OCI-LY1 (cell line): ENCODE results near the gene CTNS.

Experiments used
- H2AFZ ChIP-seq: fragments of 200-600 bp; sonication (generic), shearing (Covaris generic); 2 replicates; pipeline ENCODE4 v1.6.0; 2014; ENCODE audit warnings: antibody characterized with exemption, mild to moderate bottlenecking, low read length
- H3F3A ChIP-seq: fragments of 200-600 bp; sonication (generic), shearing (Covaris generic); 2 replicates; pipeline ENCODE4 v1.6.0; 2014; ENCODE audit warnings: mild to moderate bottlenecking, antibody characterized with exemption, low read length, moderate library complexity; ENCODE audit not compliant: insufficient read depth
- H3K27ac ChIP-seq: fragments of 200-600 bp; sonication (generic); 2 replicates; pipeline ENCODE4 v1.5.1; 2014; ENCODE audit warnings: low read length, mixed run types, mild to moderate bottlenecking, low read depth; ENCODE audit not compliant: poor library complexity, severe bottlenecking
- H3K27me3 ChIP-seq: fragments of 200-600 bp; sonication (generic); 2 replicates; pipeline ENCODE4 v1.6.0; 2014; ENCODE audit warnings: antibody characterized with exemption, mild to moderate bottlenecking, low read length, moderate library complexity; ENCODE audit not compliant: insufficient read depth
- H3K36me3 ChIP-seq: fragments of 200-600 bp; sonication (generic); 2 replicates; pipeline ENCODE4 v1.6.1; 2014; ENCODE audit warnings: mild to moderate bottlenecking, antibody characterized with exemption, low read length, moderate library complexity, mixed read lengths; ENCODE audit not compliant: insufficient read depth
- H3K4me1 ChIP-seq: fragments of 200-600 bp; sonication (generic); 2 replicates; pipeline ENCODE4 v1.5.1; 2014; ENCODE audit warnings: mild to moderate bottlenecking, low read length, moderate library complexity; ENCODE audit not compliant: insufficient read depth, severe bottlenecking
- H3K4me2 ChIP-seq: fragments of 200-600 bp; sonication (generic), shearing (Covaris generic); 2 replicates; pipeline ENCODE4 v1.6.1; 2014; ENCODE audit warnings: low read length
- H3K4me3 ChIP-seq: fragments of 200-600 bp; sonication (generic); 2 replicates; pipeline ENCODE4 v1.5.1; 2014; ENCODE audit warnings: low read length, low read depth, mild to moderate bottlenecking, mixed read lengths; ENCODE audit not compliant: poor library complexity, severe bottlenecking
- H3K79me2 ChIP-seq: fragments of 200-600 bp; shearing (Covaris generic); 2 replicates; pipeline ENCODE4 v1.6.1; 2016; ENCODE audit warnings: mixed run types, low read length, mixed read lengths; ENCODE audit not compliant: insufficient read depth
- H3K9ac ChIP-seq: fragments of 200-600 bp; sonication (generic), shearing (Covaris generic); 2 replicates; pipeline ENCODE4 v1.6.1; 2014; ENCODE audit warnings: mild to moderate bottlenecking, low read length, mixed read lengths
- H3K9me2 ChIP-seq: fragments of 200-600 bp; sonication (generic), shearing (Covaris generic); 2 replicates; pipeline ENCODE4 v1.6.1; 2014; ENCODE audit warnings: low read depth, mild to moderate bottlenecking, low read length, mixed read lengths
- H3K9me3 ChIP-seq: fragments of 200-600 bp; shearing (Covaris generic); 2 replicates; pipeline ENCODE4 v1.6.1; 2014; ENCODE audit warnings: low read length, mixed read lengths
- H4K20me1 ChIP-seq: fragments of 200-600 bp; sonication (generic), shearing (Covaris generic); 2 replicates; pipeline ENCODE4 v1.6.0; 2016; ENCODE audit warnings: mild to moderate bottlenecking, low read length; ENCODE audit not compliant: insufficient read depth
- CTCF ChIP-seq: fragments of 200-600 bp; sonication (generic), shearing (Covaris generic); IDR thresholded peaks from 2 replicates; pipeline ENCODE4 v1.5.1; 2017; ENCODE audit warnings: mild to moderate bottlenecking, antibody characterized with exemption, low read length, moderate library complexity, mixed read lengths
- EZH2 ChIP-seq: fragments of 200-600 bp; sonication (generic), shearing (Covaris generic); IDR thresholded peaks from 2 replicates; pipeline ENCODE4 v1.8.0; 2017; ENCODE audit warnings: borderline replicate concordance, mixed run types, mild to moderate bottlenecking, antibody characterized with exemption, low read length, moderate library complexity, mixed read lengths

The CTNS gene

GRCh38 chr17:3636154-3636907, at the start of gene CTNS, which contains the start of gene SHPK:
Gene CTNS (plus strand): TSS chr17:3636760. CDS start chr17:3640207, 3,447 bp downstream.
Gene SHPK (minus strand): TSS chr17:3636250. CDS start chr17:3636219, 31 bp downstream.
- Histone ChIP-seq H3K9ac (peak within 1 kb of the TSS; percentile 81), H3K27ac (peak within 1 kb of the TSS; percentile 85), H3K4me2 (peak within 1 kb of the TSS; percentile 81), H4K20me1 (no peaks in the 10 kb centered on the region), H3K9me3 (no peaks in the 10 kb centered on the region), H3K79me2 (no peaks in the 10 kb centered on the region), H2AFZ (no peak within 1 kb of the TSS), H3K36me3 (peaks cover 5% of the 10 kb centered on the region), H3K4me1 (peaks cover 20% of the 10 kb centered on the region), H3F3A (no peaks in the 10 kb centered on the region), H3K4me3 (peak within 1 kb of the TSS; percentile 85), H3K9me2 (no peaks in the 10 kb centered on the region), H3K27me3 (no peaks in the 10 kb centered on the region)
- TF ChIP-seq EZH2 (no peak), CTCF (no peak)

- Histone ChIP-seq H3K27ac (no peak overlapping the region), H3K4me1 (no peaks in the 10 kb centered on the region), H3K4me2 (no peak overlapping the region), H3F3A (no peaks in the 10 kb centered on the region), H3K79me2 (no peaks in the 10 kb centered on the region), H3K9me3 (no peaks in the 10 kb centered on the region), H3K27me3 (no peaks in the 10 kb centered on the region), H4K20me1 (no peaks in the 10 kb centered on the region), H3K4me3 (no peak overlapping the region), H3K9ac (no peak overlapping the region), H3K36me3 (0 out of 2 replicates have a peak, but pooled peaks cover 3% of the 10 kb centered on the region), H2AFZ (no peak overlapping the region), H3K9me2 (no peaks in the 10 kb centered on the region)
- TF ChIP-seq EZH2 (no peak), CTCF (no peak)
Measured at GRCh38 chr17:3589784-3590183, 46.8 kb upstream of the CTNS start.

DNA sequence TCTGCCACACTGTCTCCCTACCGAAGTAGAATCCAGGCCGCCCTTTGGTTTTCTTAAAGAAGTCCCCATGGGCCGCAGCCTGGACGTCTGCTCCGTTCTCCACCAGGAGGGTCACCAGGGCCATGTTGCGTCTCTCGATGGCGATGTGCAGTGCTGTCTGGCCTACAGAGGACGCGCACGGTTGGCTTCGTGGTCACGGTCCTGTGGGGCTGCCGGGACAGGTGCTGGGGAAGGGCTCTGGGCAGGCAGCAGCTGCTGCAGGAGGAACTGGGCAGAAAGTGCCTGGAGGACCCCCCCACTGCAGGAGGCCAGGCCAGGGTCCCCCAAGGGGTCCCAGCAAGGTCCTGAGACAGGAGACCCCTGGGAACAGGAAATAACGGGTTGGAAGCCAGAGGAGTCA, 46.3 kb upstream of the CTNS start:
- Histone ChIP-seq H3K27me3 (no peaks in the 10 kb centered on the region), H4K20me1 (no peaks in the 10 kb centered on the region), H3K4me3 (no peak overlapping the region), H3K4me1 (no peaks in the 10 kb centered on the region), H3K79me2 (no peaks in the 10 kb centered on the region), H3K9me2 (no peaks in the 10 kb centered on the region), H3K4me2 (no peak overlapping the region), H3K9me3 (no peaks in the 10 kb centered on the region), H3F3A (no peaks in the 10 kb centered on the region), H3K9ac (no peak overlapping the region), H3K36me3 (0 out of 2 replicates have a peak, but pooled peaks cover 3% of the 10 kb centered on the region), H3K27ac (no peak overlapping the region), H2AFZ (no peak overlapping the region)
- TF ChIP-seq EZH2, result no peak
- TF ChIP-seq CTCF, result no peak
